NT2/D1 (cell line): ENCODE results near the gene LCMT2.

ENCODE experiments used
- SUZ12 ChIP-seq: IDR thresholded peaks from 2 replicates; pipeline ENCODE4 v1.6.1; 2011; ENCODE audit not compliant: insufficient read length, insufficient read depth; ENCODE audit errors: extremely low read depth
- YY1 ChIP-seq: IDR thresholded peaks from 2 replicates; pipeline ENCODE4 v1.6.1; 2011; ENCODE audit not compliant: insufficient read length, insufficient read depth
- ZNF274 ChIP-seq: IDR thresholded peaks from 2 replicates; pipeline ENCODE4 v1.6.1; 2011; ENCODE audit warnings: mild to moderate bottlenecking, low read depth, low read length

GRCh38 chr15:43361313-43361903, 31.0 kb upstream of the LCMT2 start:
- TF ChIP-seq YY1: no peak
- no peak for TF ChIP-seq ZNF274
- no peak for TF ChIP-seq SUZ12
